ENCODE results near the gene ARHGEF37.
"Not testable (repeated sequence)": the region's sequence is repeated elsewhere in the genome, so short reads cannot be mapped to it uniquely, and the experiment has no call there.

ARHGEF37 gene, protein sequence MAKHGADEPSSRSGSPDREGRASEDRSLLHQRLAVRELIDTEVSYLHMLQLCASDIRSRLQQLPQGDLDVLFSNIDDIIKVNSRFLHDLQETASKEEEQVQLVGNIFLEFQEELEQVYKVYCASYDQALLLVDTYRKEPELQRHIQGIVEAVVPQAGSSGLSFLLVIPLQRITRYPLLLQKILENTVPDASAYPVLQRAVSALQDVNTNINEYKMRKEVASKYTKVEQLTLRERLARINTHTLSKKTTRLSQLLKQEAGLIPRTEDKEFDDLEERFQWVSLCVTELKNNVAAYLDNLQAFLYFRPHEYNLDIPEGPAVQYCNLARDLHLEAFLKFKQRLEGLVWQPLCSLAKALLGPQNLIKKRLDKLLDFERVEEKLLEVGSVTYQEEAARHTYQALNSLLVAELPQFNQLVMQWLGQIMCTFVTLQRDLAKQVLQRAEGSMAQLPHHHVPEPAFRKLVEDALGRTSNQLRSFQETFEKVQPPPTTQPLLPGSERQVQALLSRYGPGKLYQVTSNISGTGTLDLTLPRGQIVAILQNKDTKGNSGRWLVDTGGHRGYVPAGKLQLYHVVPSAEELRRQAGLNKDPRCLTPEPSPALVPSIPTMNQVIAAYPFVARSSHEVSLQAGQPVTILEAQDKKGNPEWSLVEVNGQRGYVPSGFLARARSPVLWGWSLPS

DNA sequence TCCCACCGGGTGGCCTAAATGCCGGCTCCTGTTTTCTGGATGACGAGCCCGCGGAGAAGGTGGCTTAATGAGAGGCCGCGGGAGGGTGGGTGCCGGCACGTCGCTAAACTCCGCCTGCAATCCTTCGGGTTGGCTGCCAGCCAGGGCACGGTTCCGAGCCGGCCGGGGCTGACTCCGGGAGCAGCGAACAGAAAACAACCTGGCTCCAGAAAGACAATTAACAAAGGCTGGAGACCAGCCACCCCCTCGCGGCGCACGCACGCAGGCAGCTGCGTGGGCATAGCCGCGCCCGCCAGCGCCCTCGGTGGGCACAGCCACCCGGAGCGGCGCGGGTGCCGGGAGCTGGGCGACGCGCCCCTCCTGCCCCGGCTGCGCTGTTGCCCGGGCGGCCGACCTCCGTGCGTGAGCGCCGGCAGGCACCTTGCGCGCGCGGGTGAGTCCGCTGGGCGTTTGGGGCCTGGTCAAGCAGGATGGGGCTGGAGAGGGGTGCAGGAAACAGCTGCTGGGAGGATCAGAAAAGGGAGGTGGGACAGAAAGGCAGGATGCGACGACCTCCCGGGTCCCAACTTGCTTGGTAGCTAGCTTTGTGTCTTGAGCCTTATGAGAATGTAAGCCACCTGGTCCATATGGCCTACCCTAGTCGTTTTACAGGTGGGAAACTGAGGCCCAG is at the start of gene ARHGEF37:
Gene ARHGEF37, plus strand, starts transcription at position 307 of the 670 bp plus-strand sequence. CDS start 16,272 bp downstream, outside the sequence.
- in situ Hi-C loops (cut with HindIII; ENCODE audit: low sequenced_read_pairs): no loop called here

GRCh38 chr5:149532413-149532812 is 48.9 kb upstream of the ARHGEF37 start:
- in situ Hi-C loops (cut with HindIII; ENCODE audit: low sequenced_read_pairs): no loop called here

- in situ Hi-C loops (cut with HindIII; ENCODE audit: low sequenced_read_pairs): not testable (repeated sequence)
Measured at GRCh38 chr5:149535787-149536186, 45.5 kb upstream of the ARHGEF37 start.

DNA sequence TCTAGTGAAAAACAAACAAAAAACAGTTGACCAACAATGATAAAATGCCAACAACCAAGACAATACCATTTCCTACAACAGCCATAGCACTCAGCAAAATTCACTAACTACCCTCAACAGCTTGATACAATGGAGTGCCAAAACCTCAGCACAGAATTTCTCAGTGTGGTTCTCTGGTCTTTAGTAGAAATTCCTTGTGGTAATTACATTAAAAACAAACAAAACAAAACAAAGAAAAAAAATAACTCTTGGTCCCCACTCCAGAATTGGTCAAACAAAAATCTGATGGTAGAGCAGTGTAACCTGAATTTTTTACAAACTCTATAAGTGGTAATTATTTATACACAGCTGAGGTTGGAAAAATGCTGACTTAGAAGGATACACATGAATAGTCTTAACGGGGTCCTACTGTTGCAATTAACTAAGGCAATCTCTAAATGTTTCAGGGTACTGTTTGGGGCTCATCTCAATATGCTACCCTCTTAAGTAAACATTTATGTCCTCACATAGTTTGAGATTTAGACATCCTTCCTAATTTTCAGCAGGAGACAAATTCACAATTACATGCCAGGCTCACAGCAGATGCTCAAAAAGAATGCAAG is 43.8 kb upstream of the ARHGEF37 start:
- in situ Hi-C loops (cut with HindIII; ENCODE audit: low sequenced_read_pairs): no loop called here

- in situ Hi-C loops (cut with HindIII; ENCODE audit: low sequenced_read_pairs): loop anchor here (5.0 kb wide), 2 partner anchors 57 to 82 kb away; no protein-coding TSS in a partner anchor
Measured at GRCh38 chr5:149540089-149540488, 41.2 kb upstream of the ARHGEF37 start.

DNA sequence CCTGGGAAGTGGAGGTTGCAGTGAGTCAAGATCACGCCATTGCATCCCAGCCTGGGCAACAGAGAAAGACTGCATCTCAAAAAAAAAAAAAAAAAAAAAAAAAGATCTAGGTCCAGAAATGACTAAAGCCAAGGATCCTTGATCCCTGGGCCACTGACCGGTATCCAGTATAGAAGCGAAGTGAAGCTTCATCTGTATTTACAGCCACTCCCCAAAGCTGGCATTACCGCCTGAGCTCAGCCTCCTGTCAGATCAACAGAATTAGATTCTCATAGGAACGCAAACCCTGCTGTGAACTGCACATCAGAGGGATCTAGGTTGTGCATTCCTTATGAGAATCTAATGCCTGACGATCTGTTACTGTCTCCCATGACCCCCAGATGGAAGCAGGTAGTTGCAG is 39.4 kb upstream of the ARHGEF37 start:
- in situ Hi-C loops (cut with HindIII; ENCODE audit: low sequenced_read_pairs): loop anchor here (5.0 kb wide), 2 partner anchors 55 to 80 kb away; no protein-coding TSS in a partner anchor

GRCh38 chr5:149543361-149544027 is 37.8 kb upstream of the ARHGEF37 start:
- in situ Hi-C loops (cut with HindIII; ENCODE audit: low sequenced_read_pairs): loop anchor here (5.0 kb wide), 2 partner anchors 54 to 79 kb away; no protein-coding TSS in a partner anchor

DNA sequence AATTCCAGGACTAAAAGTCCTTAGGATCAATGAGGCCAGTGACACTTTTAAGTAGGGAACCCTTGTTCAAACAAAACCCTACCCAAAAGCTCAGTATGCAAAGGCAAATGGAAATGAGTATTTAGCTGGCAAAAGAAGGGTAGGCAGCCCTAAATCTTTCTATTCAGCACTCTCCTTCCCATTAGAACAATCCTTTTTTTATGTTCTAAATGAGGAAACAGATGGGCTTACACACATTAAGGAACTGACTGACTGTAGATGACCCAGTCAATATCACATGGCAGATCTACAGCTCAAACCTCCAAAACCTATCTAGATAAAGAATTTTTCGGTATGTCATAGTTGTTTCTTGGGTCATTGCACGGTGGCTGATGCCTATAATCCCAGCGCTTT is 37.3 kb upstream of the ARHGEF37 start:
- in situ Hi-C loops (cut with HindIII; ENCODE audit: low sequenced_read_pairs): loop anchor here (5.0 kb wide), 2 partner anchors 53 to 78 kb away; no protein-coding TSS in a partner anchor

- in situ Hi-C loops (cut with HindIII; ENCODE audit: low sequenced_read_pairs): no loop called here
Measured at GRCh38 chr5:149545327-149545726, 36.0 kb upstream of the ARHGEF37 start.

- in situ Hi-C loops (cut with HindIII; ENCODE audit: low sequenced_read_pairs): no loop called here
Measured at GRCh38 chr5:149546974-149547373, 34.3 kb upstream of the ARHGEF37 start.

DNA sequence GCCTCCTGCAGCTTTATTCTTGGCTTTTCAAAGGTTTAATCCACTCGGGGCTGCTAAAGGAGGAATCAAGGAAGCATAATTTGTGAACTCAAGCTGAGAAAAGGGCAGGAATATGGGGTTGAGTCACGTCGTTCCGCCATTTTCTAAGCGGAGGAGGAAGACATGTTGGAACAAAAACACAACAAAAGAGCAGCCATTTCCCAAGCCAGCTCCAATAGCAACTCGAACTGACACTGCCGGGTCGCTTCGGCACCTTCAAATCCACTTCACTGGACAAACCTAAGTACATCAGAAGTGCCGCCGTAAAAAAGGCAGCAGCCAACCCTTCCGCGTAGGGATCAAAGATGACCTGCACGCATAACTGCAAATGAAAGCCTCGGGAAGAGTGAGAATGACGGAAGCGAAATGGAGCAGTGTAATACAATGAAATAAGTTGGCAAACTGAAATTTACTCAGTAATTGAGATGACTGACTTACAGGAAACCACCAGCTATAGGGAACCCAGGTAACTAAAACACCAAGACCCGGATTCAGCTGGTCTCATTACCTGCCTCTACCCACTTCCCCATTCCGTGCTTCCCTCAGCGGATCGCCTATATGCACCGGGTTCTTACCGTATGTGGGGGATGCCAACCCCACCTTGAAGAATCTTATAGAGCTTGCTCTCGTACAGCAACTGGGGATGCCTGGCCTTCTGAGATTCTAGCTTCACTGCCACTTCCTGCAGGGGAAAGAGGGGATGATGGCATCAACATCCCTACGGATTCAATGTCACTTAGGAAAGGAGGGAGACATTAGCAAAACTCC is 31.6 kb upstream of the ARHGEF37 start:
- in situ Hi-C loops (cut with HindIII; ENCODE audit: low sequenced_read_pairs): no loop called here

GRCh38 chr5:149550268-149550583 is 31.1 kb upstream of the ARHGEF37 start:
- in situ Hi-C loops (cut with HindIII; ENCODE audit: low sequenced_read_pairs): no loop called here

DNA sequence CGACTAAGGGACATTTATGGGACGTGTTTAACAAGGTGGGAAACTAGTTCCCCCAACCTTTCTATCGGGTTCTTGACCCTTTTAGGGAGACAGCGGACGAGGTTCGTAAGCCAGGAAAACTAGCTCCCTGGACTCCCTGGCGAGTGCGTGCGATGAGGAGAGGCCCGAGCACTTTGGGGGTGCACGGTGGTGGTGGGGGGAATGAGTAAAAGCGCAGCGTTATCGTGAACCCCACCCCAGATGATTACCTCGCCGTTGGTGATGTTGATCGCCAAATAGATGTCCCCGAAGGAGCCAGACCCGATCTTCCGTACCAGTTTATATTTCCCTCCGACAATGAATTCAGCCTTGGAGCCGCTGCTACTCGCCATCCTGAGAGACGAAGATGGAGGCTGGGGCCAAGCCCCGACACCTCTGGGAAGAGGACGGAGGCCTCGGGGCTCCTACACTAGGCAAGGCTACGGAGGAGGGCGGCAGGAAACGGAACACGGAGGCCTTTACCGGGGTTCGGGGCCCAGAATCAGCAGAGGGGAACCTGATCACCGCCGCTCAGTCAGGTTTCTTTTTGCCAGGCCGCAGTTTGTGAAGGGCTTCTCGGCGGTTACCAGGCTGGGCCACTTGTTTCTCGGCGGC is 30.6 kb upstream of the ARHGEF37 start:
- in situ Hi-C loops (cut with HindIII; ENCODE audit: low sequenced_read_pairs): no loop called here

DNA sequence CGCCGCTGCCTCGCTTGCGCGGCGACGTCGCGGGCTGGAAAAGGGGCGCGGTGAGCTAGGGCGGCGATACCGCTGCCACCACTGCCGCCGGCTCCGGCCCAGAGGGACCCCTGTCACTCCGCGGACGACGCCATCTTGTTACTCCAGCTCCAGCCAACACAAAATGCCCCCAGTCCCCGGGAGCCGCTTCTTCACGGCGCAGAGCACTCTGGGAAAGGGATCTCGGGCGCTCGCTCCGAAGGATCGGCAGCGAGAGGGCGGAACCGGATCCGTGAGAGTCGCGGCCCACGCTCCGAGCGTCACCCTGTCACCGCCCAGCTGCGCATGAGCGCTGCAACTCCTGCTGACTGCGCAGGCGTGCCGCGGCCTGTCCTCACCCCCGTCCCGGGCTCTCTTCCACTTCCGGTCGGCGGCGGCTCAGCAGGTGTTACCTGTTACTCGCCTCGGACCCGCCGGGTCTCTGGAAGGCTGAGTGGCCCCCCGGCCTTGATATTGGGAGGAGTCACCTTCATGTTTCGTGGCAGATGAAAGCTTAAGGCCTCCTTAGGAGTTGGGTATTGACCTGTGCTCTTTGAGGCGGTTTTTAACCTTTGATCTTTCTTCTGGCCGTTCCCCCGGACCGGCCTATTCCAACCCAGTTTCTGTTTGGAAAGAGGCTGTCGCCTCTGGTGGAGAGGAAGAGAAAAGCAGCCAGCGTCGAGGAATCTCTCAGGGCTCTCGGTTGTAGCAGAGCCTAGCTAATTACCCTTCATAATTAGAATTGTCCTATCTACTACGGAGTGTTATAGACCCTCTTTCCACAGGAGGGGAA is 29.9 kb upstream of the ARHGEF37 start, which contains the start of gene CSNK1A1:
Gene CSNK1A1, minus strand, starts transcription at position 213 of the 811 bp plus-strand sequence. CDS start 475 bp downstream, outside the sequence.
- in situ Hi-C loops (cut with HindIII; ENCODE audit: low sequenced_read_pairs): no loop called here

- in situ Hi-C loops (cut with HindIII; ENCODE audit: low sequenced_read_pairs): no loop called here
Measured at GRCh38 chr5:149552038-149552494, 29.2 kb upstream of the ARHGEF37 start.

DNA sequence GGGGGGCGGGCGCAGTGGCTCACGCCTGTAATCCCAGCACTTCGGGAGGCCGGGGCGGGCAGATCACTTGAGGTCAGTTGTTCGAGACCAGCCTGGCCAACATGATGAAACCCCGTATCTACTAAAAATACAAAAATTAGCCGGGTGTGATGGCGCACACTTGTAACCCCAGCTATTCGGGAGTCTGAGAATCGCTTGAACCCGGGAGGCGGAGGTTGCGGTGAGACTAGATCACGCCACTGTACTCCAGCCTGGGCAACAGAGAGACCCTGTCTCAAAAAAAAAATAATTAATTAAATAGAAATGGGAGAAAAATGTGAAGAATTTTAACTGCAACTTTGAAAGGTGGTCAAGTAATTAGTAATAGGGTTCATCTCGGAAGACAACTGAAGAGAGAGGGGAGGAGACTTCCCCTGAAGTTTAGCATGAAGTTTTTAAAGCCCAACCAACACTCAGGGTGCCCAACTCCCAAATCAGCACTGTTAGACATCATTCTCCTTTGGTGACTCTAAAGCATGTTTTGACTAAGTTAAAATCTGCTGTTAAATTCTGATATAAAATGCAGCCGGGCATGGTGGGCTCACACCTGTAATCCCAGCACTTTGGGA is 28.6 kb upstream of the ARHGEF37 start:
- in situ Hi-C loops (cut with HindIII; ENCODE audit: low sequenced_read_pairs): no loop called here

DNA sequence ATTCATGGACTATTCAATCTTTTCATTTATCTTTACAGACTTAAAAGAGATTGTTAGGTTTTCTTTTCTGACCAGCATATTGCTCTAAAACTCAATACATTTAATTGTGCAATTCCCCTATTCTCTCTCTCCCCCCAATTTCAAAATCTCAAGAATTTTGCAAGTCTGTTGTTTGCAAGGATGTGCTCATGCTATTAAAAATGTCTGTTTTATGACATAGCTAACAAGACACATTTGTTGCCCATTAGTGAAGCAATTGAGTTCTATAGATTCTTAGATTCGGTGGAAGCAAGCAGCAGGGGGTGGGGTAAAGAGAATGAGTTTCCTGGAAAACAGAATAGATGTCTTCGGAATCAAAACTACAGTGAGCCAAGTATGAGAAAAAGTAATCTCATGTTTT is 21.6 kb upstream of the ARHGEF37 start:
- in situ Hi-C loops (cut with HindIII; ENCODE audit: low sequenced_read_pairs): loop anchor here (5.0 kb wide), 1 partner anchor 192 kb away; no protein-coding TSS in a partner anchor

- in situ Hi-C loops (cut with HindIII; ENCODE audit: low sequenced_read_pairs): loop anchor here (5.0 kb wide), 1 partner anchor 195 kb away; no protein-coding TSS in a partner anchor
Measured at GRCh38 chr5:149561848-149562247, 19.4 kb upstream of the ARHGEF37 start.
